ENCODE measurements around the gene PALD1.
"Not testable (repeated sequence)": the region's sequence is repeated elsewhere in the genome, so short reads cannot be mapped to it uniquely, and the experiment has no call there.

Gene PALD1

DNA sequence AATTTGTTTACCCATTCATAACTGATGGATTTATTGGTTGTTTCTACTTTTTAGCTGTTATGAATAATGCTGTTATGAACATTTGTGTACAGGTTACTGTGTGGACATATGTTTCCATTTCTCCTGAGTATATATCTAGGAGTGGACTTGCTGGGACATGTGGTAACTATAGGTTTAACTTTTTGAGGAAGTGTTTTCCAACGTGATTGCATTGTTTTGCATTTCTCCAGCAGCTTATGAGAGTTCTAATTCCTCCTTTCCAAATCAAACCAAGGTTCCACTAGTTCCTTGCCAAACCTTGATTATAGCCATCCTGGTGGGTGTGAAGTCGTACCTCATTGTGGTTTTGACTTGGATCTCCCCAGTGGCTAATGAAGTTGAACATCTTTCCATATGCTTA is 126.6 kb downstream of the PALD1 start:
- H2BK120ac ChIP-seq (ENCODE audit: insufficient read depth, low read length, poor library complexity) = no peak overlapping the region
- DNase-seq = no peak
- no peak overlapping the region for H3K4me2 ChIP-seq (ENCODE audit: low read length)
- WGBS (ENCODE audit: extremely low coverage, insufficient coverage, insufficient read length) = no CpG with 5 or more reads among the region's 2 CpGs
- H3K23ac ChIP-seq (ENCODE audit: low read length) = no peak overlapping the region
- no peak overlapping the region for H2AFZ ChIP-seq (ENCODE audit: insufficient read depth, low read length, poor library complexity)
- H2BK5ac ChIP-seq (ENCODE audit: low read depth, low read length, poor library complexity) = no peak overlapping the region
- H3K79me1 ChIP-seq (ENCODE audit: low read length) = no peaks in the 10 kb centered on the region
- no peak overlapping the region for H4K12ac ChIP-seq (ENCODE audit: low read depth, low read length)
- H2BK12ac ChIP-seq (ENCODE audit: low read length) = no peak overlapping the region
- no peak overlapping the region for H4K91ac ChIP-seq (ENCODE audit: low read depth, low read length)
- no peak overlapping the region for H3K14ac ChIP-seq (ENCODE audit: low read length)
- no peaks in the 10 kb centered on the region for H3K79me2 ChIP-seq (ENCODE audit: control insufficient read depth, insufficient read depth, low read length, poor library complexity)
- no peak overlapping the region for H3K4me3 ChIP-seq (ENCODE audit: low read depth, low read length)
- H2AK5ac ChIP-seq (ENCODE audit: low read length) = no peak overlapping the region
- no peaks in the 10 kb centered on the region for H3K4me1 ChIP-seq (ENCODE audit: control insufficient read depth in 1 of 2, insufficient read depth in 2 of 2, low read length in 2 of 2)
- no peaks in the 10 kb centered on the region for H3K27me3 ChIP-seq (ENCODE audit: insufficient read depth, low read length)
- no peaks in the 10 kb centered on the region for H3K36me3 ChIP-seq (ENCODE audit: control insufficient read depth in 1 of 2, insufficient read depth in 2 of 2, low read length in 2 of 2)
- H3K4ac ChIP-seq (ENCODE audit: low read depth, low read length) = no peak overlapping the region
- no peak overlapping the region for H3K9ac ChIP-seq (ENCODE audit: low read length)
- H3K18ac ChIP-seq (ENCODE audit: low read length) = no peak overlapping the region
- no peak overlapping the region for H3K27ac ChIP-seq (ENCODE audit: low read depth, low read length)
- H3K9me3 ChIP-seq (ENCODE audit: insufficient read depth, low read depth, low read length) = no peaks in the 10 kb centered on the region
- H4K8ac ChIP-seq (ENCODE audit: low read depth, low read length) = no peak overlapping the region

DNA sequence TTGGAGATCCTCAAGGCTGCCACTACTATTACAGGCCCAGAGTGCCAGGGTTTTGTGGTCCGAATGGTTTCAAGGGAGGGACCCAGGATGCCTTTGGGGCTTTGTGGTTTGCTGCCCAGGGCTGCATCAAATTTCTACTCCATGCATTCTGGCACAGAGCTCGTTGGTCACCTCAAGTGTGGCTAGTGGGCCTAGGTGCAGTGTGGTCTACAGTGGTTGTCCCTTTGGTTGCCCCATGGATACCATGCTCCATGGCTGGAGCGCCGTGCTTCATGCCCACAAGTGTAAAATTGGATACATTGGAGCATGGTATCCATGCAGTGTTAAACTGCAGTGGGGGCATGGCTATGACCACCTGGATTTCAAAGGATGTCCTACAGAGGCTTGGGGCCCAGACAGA is 129.4 kb downstream of the PALD1 start:
- H3K4me3 ChIP-seq (ENCODE audit: low read depth, low read length) = no peak overlapping the region
- H3K9me3 ChIP-seq (ENCODE audit: insufficient read depth, low read depth, low read length) = no peaks in the 10 kb centered on the region
- no peak overlapping the region for H3K4ac ChIP-seq (ENCODE audit: low read depth, low read length)
- H4K8ac ChIP-seq (ENCODE audit: low read depth, low read length) = no peak overlapping the region
- no peaks in the 10 kb centered on the region for H3K4me1 ChIP-seq (ENCODE audit: control insufficient read depth in 1 of 2, insufficient read depth in 2 of 2, low read length in 2 of 2)
- no CpG with 5 or more reads among the region's 4 CpGs for WGBS (ENCODE audit: extremely low coverage, insufficient coverage, insufficient read length)
- no peak overlapping the region for H3K27ac ChIP-seq (ENCODE audit: low read depth, low read length)
- H3K14ac ChIP-seq (ENCODE audit: low read length) = no peak overlapping the region
- no peaks in the 10 kb centered on the region for H3K27me3 ChIP-seq (ENCODE audit: insufficient read depth, low read length)
- H3K18ac ChIP-seq (ENCODE audit: low read length) = no peak overlapping the region
- no peak overlapping the region for H2BK120ac ChIP-seq (ENCODE audit: insufficient read depth, low read length, poor library complexity)
- H2BK5ac ChIP-seq (ENCODE audit: low read depth, low read length, poor library complexity) = no peak overlapping the region
- no peaks in the 10 kb centered on the region for H3K79me2 ChIP-seq (ENCODE audit: control insufficient read depth, insufficient read depth, low read length, poor library complexity)
- no peak overlapping the region for H3K23ac ChIP-seq (ENCODE audit: low read length)
- no peaks in the 10 kb centered on the region for H3K79me1 ChIP-seq (ENCODE audit: low read length)
- H3K36me3 ChIP-seq (ENCODE audit: control insufficient read depth in 1 of 2, insufficient read depth in 2 of 2, low read length in 2 of 2) = no peaks in the 10 kb centered on the region
- no peak overlapping the region for H2AK5ac ChIP-seq (ENCODE audit: low read length)
- H2AFZ ChIP-seq (ENCODE audit: insufficient read depth, low read length, poor library complexity) = no peak overlapping the region
- H4K12ac ChIP-seq (ENCODE audit: low read depth, low read length) = no peak overlapping the region
- H3K9ac ChIP-seq (ENCODE audit: low read length) = no peak overlapping the region
- H3K4me2 ChIP-seq (ENCODE audit: low read length) = no peak overlapping the region
- H2BK12ac ChIP-seq (ENCODE audit: low read length) = no peak overlapping the region
- no peak overlapping the region for H4K91ac ChIP-seq (ENCODE audit: low read depth, low read length)
- no peak for DNase-seq

DNA sequence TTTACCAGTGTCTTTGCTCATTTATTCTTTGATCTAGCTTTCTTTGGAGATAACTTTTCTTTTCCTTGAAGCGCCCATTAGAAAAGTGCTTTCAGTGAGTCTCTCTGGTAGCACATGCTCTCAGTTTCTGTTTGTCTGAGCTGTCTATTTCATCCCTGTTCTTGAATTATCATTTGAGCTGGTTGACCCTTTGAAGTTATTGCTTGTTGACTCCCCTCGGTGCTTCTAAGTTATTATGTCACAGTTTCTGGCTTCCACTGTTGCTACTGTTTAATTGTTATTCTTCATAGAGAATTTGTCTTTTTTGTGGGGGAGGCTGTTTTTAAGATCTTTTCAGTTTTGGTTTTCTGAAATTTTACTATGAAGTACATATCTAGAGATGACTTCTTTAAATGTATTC is 135.4 kb downstream of the PALD1 start:
- no peak overlapping the region for H3K14ac ChIP-seq (ENCODE audit: low read length)
- no peaks in the 10 kb centered on the region for H3K4me1 ChIP-seq (ENCODE audit: control insufficient read depth in 1 of 2, insufficient read depth in 2 of 2, low read length in 2 of 2)
- no peak overlapping the region for H4K91ac ChIP-seq (ENCODE audit: low read depth, low read length)
- H2BK5ac ChIP-seq (ENCODE audit: low read depth, low read length, poor library complexity) = no peak overlapping the region
- H3K27ac ChIP-seq (ENCODE audit: low read depth, low read length) = no peak overlapping the region
- no peak overlapping the region for H4K12ac ChIP-seq (ENCODE audit: low read depth, low read length)
- H2BK12ac ChIP-seq (ENCODE audit: low read length) = no peak overlapping the region
- no peak overlapping the region for H2BK120ac ChIP-seq (ENCODE audit: insufficient read depth, low read length, poor library complexity)
- no peaks in the 10 kb centered on the region for H3K36me3 ChIP-seq (ENCODE audit: control insufficient read depth in 1 of 2, insufficient read depth in 2 of 2, low read length in 2 of 2)
- H3K4ac ChIP-seq (ENCODE audit: low read depth, low read length) = no peak overlapping the region
- DNase-seq = no peak
- H3K79me2 ChIP-seq (ENCODE audit: control insufficient read depth, insufficient read depth, low read length, poor library complexity) = no peaks in the 10 kb centered on the region
- no peak overlapping the region for H2AFZ ChIP-seq (ENCODE audit: insufficient read depth, low read length, poor library complexity)
- no CpG with 5 or more reads among the region's 2 CpGs for WGBS (ENCODE audit: extremely low coverage, insufficient coverage, insufficient read length)
- H3K4me2 ChIP-seq (ENCODE audit: low read length) = no peak overlapping the region
- H4K8ac ChIP-seq (ENCODE audit: low read depth, low read length) = no peak overlapping the region
- no peaks in the 10 kb centered on the region for H3K9me3 ChIP-seq (ENCODE audit: insufficient read depth, low read depth, low read length)
- H3K18ac ChIP-seq (ENCODE audit: low read length) = no peak overlapping the region
- H3K23ac ChIP-seq (ENCODE audit: low read length) = no peak overlapping the region
- no peak overlapping the region for H2AK5ac ChIP-seq (ENCODE audit: low read length)
- no peak overlapping the region for H3K4me3 ChIP-seq (ENCODE audit: low read depth, low read length)
- H3K9ac ChIP-seq (ENCODE audit: low read length) = no peak overlapping the region
- no peaks in the 10 kb centered on the region for H3K27me3 ChIP-seq (ENCODE audit: insufficient read depth, low read length)
- no peaks in the 10 kb centered on the region for H3K79me1 ChIP-seq (ENCODE audit: low read length)

DNA sequence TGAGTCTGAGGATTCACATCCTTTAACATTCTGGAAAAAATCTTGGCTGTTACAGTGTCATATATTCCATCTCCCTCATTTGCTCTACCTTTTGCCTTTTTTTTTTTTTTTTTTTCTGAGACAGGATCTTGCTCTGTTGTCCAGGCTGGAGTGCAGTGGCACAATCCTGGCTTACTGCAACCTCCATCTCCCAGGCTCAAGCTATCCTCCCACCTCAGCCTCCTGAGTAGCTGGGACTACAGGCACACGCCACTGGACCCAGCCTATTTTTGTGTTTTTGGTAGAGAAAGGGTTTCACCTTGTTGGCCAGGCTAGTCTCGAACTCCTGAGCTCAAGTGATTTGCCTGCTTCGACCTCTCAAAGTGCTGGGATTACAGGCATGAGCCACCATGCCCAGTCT is 135.8 kb downstream of the PALD1 start:
- not testable (repeated sequence) for H3K18ac ChIP-seq (ENCODE audit: low read length); H3K4me1 ChIP-seq (ENCODE audit: control insufficient read depth in 1 of 2, insufficient read depth in 2 of 2, low read length in 2 of 2); H2BK12ac ChIP-seq (ENCODE audit: low read length); H3K27ac ChIP-seq (ENCODE audit: low read depth, low read length); H3K23ac ChIP-seq (ENCODE audit: low read length); H3K9ac ChIP-seq (ENCODE audit: low read length); H4K91ac ChIP-seq (ENCODE audit: low read depth, low read length); H3K14ac ChIP-seq (ENCODE audit: low read length); H4K8ac ChIP-seq (ENCODE audit: low read depth, low read length); H3K79me1 ChIP-seq (ENCODE audit: low read length); H3K79me2 ChIP-seq (ENCODE audit: control insufficient read depth, insufficient read depth, low read length, poor library complexity); DNase-seq; H3K4me2 ChIP-seq (ENCODE audit: low read length); H2BK5ac ChIP-seq (ENCODE audit: low read depth, low read length, poor library complexity); H4K12ac ChIP-seq (ENCODE audit: low read depth, low read length); H2BK120ac ChIP-seq (ENCODE audit: insufficient read depth, low read length, poor library complexity); H3K4me3 ChIP-seq (ENCODE audit: low read depth, low read length); H2AFZ ChIP-seq (ENCODE audit: insufficient read depth, low read length, poor library complexity); H3K27me3 ChIP-seq (ENCODE audit: insufficient read depth, low read length); H3K9me3 ChIP-seq (ENCODE audit: insufficient read depth, low read depth, low read length); H3K4ac ChIP-seq (ENCODE audit: low read depth, low read length); H2AK5ac ChIP-seq (ENCODE audit: low read length); H3K36me3 ChIP-seq (ENCODE audit: control insufficient read depth in 1 of 2, insufficient read depth in 2 of 2, low read length in 2 of 2)
- no CpG with 5 or more reads among the region's 3 CpGs for WGBS (ENCODE audit: extremely low coverage, insufficient coverage, insufficient read length)

Data from trophoblast cell (in vitro differentiated cells and primary cell).